ENCODE data around the gene MTMR4. TPM values are rescaled to one million over a fixed set of nuclear protein-coding genes. Genes with fewer than 3 reads are reported as not detected.

The MTMR4 gene
- polyA plus RNA-seq, 2 of the 4 experiments (the other 2 are of a cell fraction): 13.8 to 20.0 TPM

- peak overlapping the region; percentile 92 for H3K4me2 ChIP-seq
- 73% methylated on average over 3 of the region's 3 CpGs for WGBS (ENCODE audit: missing lambda C conversion rate)
- ChIA-PET CTCF (interaction anchor here (1.0 to 15.8 kb wide), 6 partner anchors 9 to 101 kb away, joined by 3 to 187 read pairs (median 6); no protein-coding TSS in a partner anchor), POLR2A (interaction anchor here (3.7 kb wide), 1 partner anchor 100 kb away, joined by 11 read pairs; no protein-coding TSS in a partner anchor)
- peaks cover 21% of the 10 kb centered on the region for H3K4me1 ChIP-seq
- FAIRE-seq: no peak
- H3K27ac ChIP-seq: no peak overlapping the region; a peak in 1 of 6 replicates
- TF ChIP-seq HDAC2 (IDR thresholded peaks at IDR 0.05): no peak
- TF ChIP-seq POLR2A (IDR thresholded peaks at IDR 0.05; ENCODE audit: low read length): no peak
- no peak for TF ChIP-seq HEYL (CRISPR knock-in tag; IDR thresholded peaks at IDR 0.05)
- no peak for TF ChIP-seq POLR2AphosphoS2 (conservative IDR thresholded peaks at IDR 0.05; ENCODE audit: low read length)
- no peak for TF ChIP-seq FOXS1 (CRISPR knock-in tag; IDR thresholded peaks at IDR 0.05)
- TF ChIP-seq NPAS2 (CRISPR knock-in tag; IDR thresholded peaks at IDR 0.05; ENCODE audit: borderline replicate concordance): no peak
- peak overlapping the region; percentile 71 for H3K4me3 ChIP-seq
- no peak; a peak in 2 of 6 replicates for ATAC-seq
- DNase-seq (ENCODE audit: low read depth in 1 of 2, low spot score in 1 of 2): no peak
- no peaks in the 10 kb centered on the region for H3K9me3 ChIP-seq
Measured at GRCh38 chr17:58531122-58531521, 16.7 kb upstream of the MTMR4 start.

- no peak for FAIRE-seq
- ChIA-PET POLR2A (interaction anchor here (0.5 to 3.7 kb wide), 2 partner anchors 101 to 167 kb away, joined by 3 to 11 read pairs; no protein-coding TSS in a partner anchor), CTCF (interaction anchor here (1.0 to 15.8 kb wide), 6 partner anchors 9 to 101 kb away, joined by 3 to 187 read pairs (median 6); no protein-coding TSS in a partner anchor)
- Histone ChIP-seq H3K27ac (no peak overlapping the region), H3K4me3 (no peak overlapping the region), H3K4me1 (peaks cover 16% of the 10 kb centered on the region), H3K4me2 (no peak overlapping the region), H3K9me3 (no peaks in the 10 kb centered on the region)
- 57% methylated on average over 2 of the region's 2 CpGs for WGBS (ENCODE audit: missing lambda C conversion rate)
- ATAC-seq: no peak
- TF ChIP-seq HDAC2 (IDR thresholded peaks at IDR 0.05): no peak
- TF ChIP-seq MAZ (IDR thresholded peaks at IDR 0.05; ENCODE audit: borderline replicate concordance, low read depth, low read length): no peak
- TF ChIP-seq KDM1A (IDR thresholded peaks at IDR 0.05; ENCODE audit: low read depth): no peak
- TF ChIP-seq JUNB (IDR thresholded peaks at IDR 0.05): no peak
- TF ChIP-seq BCL3 (IDR thresholded peaks at IDR 0.05): no peak
- TF ChIP-seq SMC3 (IDR thresholded peaks at IDR 0.05): no peak
- no peak for TF ChIP-seq EHMT2 (IDR thresholded peaks at IDR 0.05; ENCODE audit: low read depth)
- DNase-seq (ENCODE audit: low read depth in 1 of 2, low spot score in 1 of 2): no peak
Measured at GRCh38 chr17:58530655-58531054, 16.2 kb upstream of the MTMR4 start.

GRCh38 chr17:58529275-58529674 lies 14.8 kb upstream of the MTMR4 start:
- H3K27ac ChIP-seq: no peak overlapping the region
- ChIA-PET CTCF (interaction anchor here (0.6 to 15.8 kb wide), 4 partner anchors 7 to 461 kb away, joined by 4 to 187 read pairs (median 12); no protein-coding TSS in a partner anchor), POLR2A (interaction anchor here (2.1 to 3.7 kb wide), 2 partner anchors 11 to 102 kb away, joined by 4 to 11 read pairs; no protein-coding TSS in a partner anchor)
- peaks cover 8% of the 10 kb centered on the region; the same call in 2 of the 3 replicates for H3K4me1 ChIP-seq
- H3K4me2 ChIP-seq: no peak overlapping the region
- no peaks in the 10 kb centered on the region for H3K9me3 ChIP-seq
- no peak overlapping the region for H3K4me3 ChIP-seq
- ATAC-seq: no peak
- TF ChIP-seq JUNB (IDR thresholded peaks at IDR 0.05) (no peak), NR3C1 (IDR thresholded peaks at IDR 0.05) (no peak), MAFK (IDR thresholded peaks at IDR 0.05; ENCODE audit: partially characterized antibody) (no peak), MAZ (IDR thresholded peaks at IDR 0.05; ENCODE audit: borderline replicate concordance, low read depth, low read length) (no peak), TP53 (CRISPR knock-in tag; IDR thresholded peaks at IDR 0.05) (no peak), E2F6 (IDR thresholded peaks at IDR 0.05; ENCODE audit: borderline replicate concordance, low read depth) (no peak), ZNF302 (CRISPR knock-in tag; IDR thresholded peaks at IDR 0.05) (no peak), BHLHE40 (IDR thresholded peaks at IDR 0.05; ENCODE audit: low read depth, low read length) (no peak), EHMT2 (IDR thresholded peaks at IDR 0.05; ENCODE audit: low read depth) (no peak)
- DNase-seq (ENCODE audit: low read depth in 1 of 2, low spot score in 1 of 2): no peak
- 77% methylated on average over 1 of the region's 1 CpG for WGBS (ENCODE audit: missing lambda C conversion rate)
- FAIRE-seq: no peak

- DNase-seq (ENCODE audit: low read depth in 1 of 2, low spot score in 1 of 2) (no peak), FAIRE-seq (no peak), ATAC-seq (no peak)
- Histone ChIP-seq H3K4me2 (no peak overlapping the region), H3K4me3 (no peak overlapping the region), H3K9me3 (no peaks in the 10 kb centered on the region), H3K4me1 (peaks cover 5% of the 10 kb centered on the region; the same call in 1 of the 3 replicates), H3K27ac (no peak overlapping the region)
- TF ChIP-seq BHLHE40 (IDR thresholded peaks at IDR 0.05; ENCODE audit: low read depth, low read length) (no peak), JUN (IDR thresholded peaks at IDR 0.05) (no peak), GATA3 (IDR thresholded peaks at IDR 0.05; ENCODE audit: borderline replicate concordance) (no peak), JUNB (IDR thresholded peaks at IDR 0.05) (no peak), ZFP36 (IDR thresholded peaks at IDR 0.05; ENCODE audit: borderline replicate concordance, partially characterized antibody) (no peak), MAX (IDR thresholded peaks at IDR 0.05) (no peak), TP53 (CRISPR knock-in tag; IDR thresholded peaks at IDR 0.05) (no peak), HOXA7 (CRISPR knock-in tag; IDR thresholded peaks at IDR 0.05) (no peak), ZSCAN20 (CRISPR knock-in tag; IDR thresholded peaks at IDR 0.05) (no peak), USF2 (IDR thresholded peaks at IDR 0.05) (no peak), FOXS1 (CRISPR knock-in tag; IDR thresholded peaks at IDR 0.05) (no peak), EP300 (IDR thresholded peaks at IDR 0.05) (no peak)
- 30% methylated on average over 3 of the region's 3 CpGs for WGBS (ENCODE audit: missing lambda C conversion rate)
- CTCF ChIA-PET: interaction anchor here (0.7 to 15.8 kb wide), 8 partner anchors 6 to 476 kb away, joined by 3 to 187 read pairs (median 4); no protein-coding TSS in a partner anchor
- POLR2A ChIA-PET: interaction anchor here (2.1 to 3.7 kb wide), 2 partner anchors 10 to 103 kb away, joined by 4 to 11 read pairs; no protein-coding TSS in a partner anchor
Measured at GRCh38 chr17:58528443-58528842, 14.0 kb upstream of the MTMR4 start.

Data from A549 (cell line).